Measurements from ENCODE around the gene ACRBP. TPM values are rescaled to one million over a fixed set of nuclear protein-coding genes. Genes with fewer than 3 reads are reported as not detected.

ACRBP gene
- total RNA-seq, 1 experiment from 2014 or later = 0.77 TPM

DNA sequence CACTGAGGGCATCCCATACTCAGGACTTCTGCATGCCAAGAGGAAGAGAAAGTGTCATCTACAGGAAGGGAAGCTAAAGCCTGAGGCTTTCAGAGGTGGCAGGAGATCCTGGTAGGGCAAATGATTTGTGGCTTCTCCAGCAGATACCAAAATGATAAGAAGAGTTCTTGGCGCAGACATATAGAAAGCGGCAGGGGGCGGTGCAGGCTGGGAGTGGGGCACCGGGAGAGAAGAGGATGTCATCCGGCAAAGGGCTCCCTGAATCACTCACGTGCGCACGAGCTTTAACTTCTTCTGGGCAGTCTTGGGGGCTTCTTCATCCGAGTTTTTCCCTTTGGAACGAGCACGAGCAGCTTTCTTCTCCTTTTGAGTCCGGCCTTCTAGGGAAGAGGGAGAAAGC lies 5.2 kb upstream of the ACRBP start:
- CTCF ChIA-PET = no interaction called here
- no peaks in the 10 kb centered on the region for H3K36me3 ChIP-seq (ENCODE audit: low read depth, low read length)
- BruUV-seq (replicated peaks) = no TSS peak

GRCh38 chr12:6650832-6651231 lies 3.6 kb upstream of the ACRBP start:
- POLR2A ChIA-PET (ENCODE audit: unreplicated experiment) = no interaction called here
- Histone ChIP-seq H3K4me2 (ENCODE audit: low read length) (no peak overlapping the region), H3K9me2 (replicated peaks; ENCODE audit: low read length) (no peaks in the 10 kb centered on the region), H4K20me1 (ENCODE audit: low read length) (no peaks in the 10 kb centered on the region), H3K27ac (ENCODE audit: low read length) (no peak overlapping the region), H3F3A (ENCODE audit: low read length, unreplicated experiment) (no peaks in the 10 kb centered on the region), H3K4me1 (ENCODE audit: insufficient read depth, low read length) (no peaks in the 10 kb centered on the region), H3K9me3 (ENCODE audit: low read length) (no peaks in the 10 kb centered on the region), H3K79me2 (ENCODE audit: low read length) (no peaks in the 10 kb centered on the region), H3K4me3 (ENCODE audit: low read length) (no peak overlapping the region), H2AFZ (ENCODE audit: low read length) (no peak overlapping the region), H3K9ac (ENCODE audit: low read length) (no peak overlapping the region), H3K27me3 (ENCODE audit: low read length) (no peaks in the 10 kb centered on the region), H3K36me3 (ENCODE audit: low read depth, low read length) (no peaks in the 10 kb centered on the region)
- CTCF ChIA-PET = no interaction called here
- BruUV-seq (replicated peaks) = no TSS peak
- DNase-seq = no peak
- TF ChIP-seq EZH2 (IDR thresholded peaks at IDR 0.05; ENCODE audit: low read length, unreplicated experiment) (no peak), EZH2phosphoT487 (IDR thresholded peaks at IDR 0.05; ENCODE audit: borderline replicate concordance, low read length) (no peak)
- TF ChIP-seq, protein P1, sequence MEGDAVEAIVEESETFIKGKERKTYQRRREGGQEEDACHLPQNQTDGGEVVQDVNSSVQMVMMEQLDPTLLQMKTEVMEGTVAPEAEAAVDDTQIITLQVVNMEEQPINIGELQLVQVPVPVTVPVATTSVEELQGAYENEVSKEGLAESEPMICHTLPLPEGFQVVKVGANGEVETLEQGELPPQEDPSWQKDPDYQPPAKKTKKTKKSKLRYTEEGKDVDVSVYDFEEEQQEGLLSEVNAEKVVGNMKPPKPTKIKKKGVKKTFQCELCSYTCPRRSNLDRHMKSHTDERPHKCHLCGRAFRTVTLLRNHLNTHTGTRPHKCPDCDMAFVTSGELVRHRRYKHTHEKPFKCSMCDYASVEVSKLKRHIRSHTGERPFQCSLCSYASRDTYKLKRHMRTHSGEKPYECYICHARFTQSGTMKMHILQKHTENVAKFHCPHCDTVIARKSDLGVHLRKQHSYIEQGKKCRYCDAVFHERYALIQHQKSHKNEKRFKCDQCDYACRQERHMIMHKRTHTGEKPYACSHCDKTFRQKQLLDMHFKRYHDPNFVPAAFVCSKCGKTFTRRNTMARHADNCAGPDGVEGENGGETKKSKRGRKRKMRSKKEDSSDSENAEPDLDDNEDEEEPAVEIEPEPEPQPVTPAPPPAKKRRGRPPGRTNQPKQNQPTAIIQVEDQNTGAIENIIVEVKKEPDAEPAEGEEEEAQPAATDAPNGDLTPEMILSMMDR (conservative IDR thresholded peaks at IDR 0.05; ENCODE audit: low read depth, low read length) = no peak
- ATAC-seq = no peak
- intact Hi-C loops (cut with micrococcal nuclease) = no loop called here

More for the DNA sequence above, 5.2 kb upstream of the ACRBP start:
- Histone ChIP-seq H3K27me3 (ENCODE audit: low read length) (no peaks in the 10 kb centered on the region), H3K9me2 (replicated peaks; ENCODE audit: low read length) (no peaks in the 10 kb centered on the region), H2AFZ (ENCODE audit: low read length) (no peak overlapping the region), H3K4me3 (ENCODE audit: low read length) (no peak overlapping the region), H3K9me3 (ENCODE audit: low read length) (no peaks in the 10 kb centered on the region), H3K9ac (ENCODE audit: low read length) (no peak overlapping the region), H4K20me1 (ENCODE audit: low read length) (no peaks in the 10 kb centered on the region), H3K4me2 (ENCODE audit: low read length) (no peak overlapping the region), H3F3A (ENCODE audit: low read length, unreplicated experiment) (no peaks in the 10 kb centered on the region), H3K27ac (ENCODE audit: low read length) (no peak overlapping the region), H3K79me2 (ENCODE audit: low read length) (no peaks in the 10 kb centered on the region), H3K4me1 (ENCODE audit: insufficient read depth, low read length) (no peaks in the 10 kb centered on the region)
- DNase-seq (no peak), ATAC-seq (no peak)
- intact Hi-C loops (cut with micrococcal nuclease) = no loop called here
- no peak for TF ChIP-seq EZH2phosphoT487 (IDR thresholded peaks at IDR 0.05; ENCODE audit: borderline replicate concordance, low read length)
- TF ChIP-seq EZH2 (IDR thresholded peaks at IDR 0.05; ENCODE audit: low read length, unreplicated experiment) = no peak
- TF ChIP-seq, protein P1 (conservative IDR thresholded peaks at IDR 0.05; ENCODE audit: low read depth, low read length) = no peak
- POLR2A ChIA-PET (ENCODE audit: unreplicated experiment) = no interaction called here

DNA sequence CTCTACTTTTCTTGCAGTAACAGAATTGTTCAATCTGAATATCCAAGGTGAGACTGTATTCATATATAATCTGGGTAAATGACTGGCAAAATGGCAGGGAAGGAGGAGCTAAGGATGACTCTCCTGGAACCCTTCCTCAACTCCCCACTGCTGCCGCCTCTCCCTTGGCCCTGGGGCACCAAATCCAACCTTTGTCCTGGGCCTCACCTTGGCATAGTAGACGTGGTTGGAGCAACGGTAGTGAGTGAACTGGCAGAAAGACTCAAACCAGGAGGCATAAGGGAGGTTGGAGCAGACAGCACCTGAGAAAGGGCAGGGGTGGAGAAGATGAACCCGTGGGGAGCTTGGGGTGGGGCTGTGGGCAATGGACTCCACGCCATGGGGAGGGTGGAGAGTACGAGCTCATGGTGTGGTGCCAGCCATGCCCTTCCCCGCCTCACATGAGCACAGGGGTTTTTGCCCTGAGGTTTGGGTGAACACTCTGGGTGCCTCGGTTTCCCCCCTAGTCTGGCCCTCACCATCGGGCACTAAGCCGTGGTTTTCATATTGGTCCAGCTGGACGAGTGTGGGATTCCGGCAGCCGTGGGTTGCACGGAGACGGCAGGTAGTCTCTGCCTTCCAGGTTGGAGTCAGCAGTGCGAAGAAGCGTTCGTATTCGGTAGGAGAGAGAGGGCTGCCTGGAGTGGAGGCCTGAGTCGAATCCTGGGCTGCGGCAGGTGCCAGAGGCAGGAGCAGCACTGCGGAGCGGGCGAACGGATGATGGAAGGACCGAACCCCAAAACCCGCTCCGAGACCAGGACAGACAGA lies 753 bp downstream of the ACRBP start:
- Histone ChIP-seq H3K4me3 (ENCODE audit: low read length) (no peak overlapping the region), H3K9me2 (replicated peaks; ENCODE audit: low read length) (no peaks in the 10 kb centered on the region), H3K79me2 (ENCODE audit: low read length) (no peaks in the 10 kb centered on the region), H3K9me3 (ENCODE audit: low read length) (no peaks in the 10 kb centered on the region), H2AFZ (ENCODE audit: low read length) (no peak overlapping the region), H3K27ac (ENCODE audit: low read length) (no peak overlapping the region), H3K4me2 (ENCODE audit: low read length) (no peak overlapping the region), H4K20me1 (ENCODE audit: low read length) (no peaks in the 10 kb centered on the region), H3K9ac (ENCODE audit: low read length) (no peak overlapping the region), H3K4me1 (ENCODE audit: insufficient read depth, low read length) (no peaks in the 10 kb centered on the region), H3F3A (ENCODE audit: low read length, unreplicated experiment) (no peaks in the 10 kb centered on the region), H3K27me3 (ENCODE audit: low read length) (no peaks in the 10 kb centered on the region), H3K36me3 (ENCODE audit: low read depth, low read length) (no peaks in the 10 kb centered on the region)
- DNase-seq = no peak
- ChIA-PET CTCF (no interaction called here), POLR2A (ENCODE audit: unreplicated experiment) (no interaction called here)
- ATAC-seq = no peak
- BruUV-seq (replicated peaks) = no TSS peak
- intact Hi-C loops (cut with micrococcal nuclease) = no loop called here
- TF ChIP-seq, protein P1 (conservative IDR thresholded peaks at IDR 0.05; ENCODE audit: low read depth, low read length) = no peak
- TF ChIP-seq EZH2 (IDR thresholded peaks at IDR 0.05; ENCODE audit: low read length, unreplicated experiment) = no peak
- TF ChIP-seq EZH2phosphoT487 (IDR thresholded peaks at IDR 0.05; ENCODE audit: borderline replicate concordance, low read length) = no peak

Measured in PC-3 (cell line).